DND-41 (cell line): ENCODE results near the gene MED12L.

ENCODE experiments used
- ATAC-seq: fragments of 200-7000 bp; cut with Tn5 transposase; 3 replicates; pipeline ENCODE4 v1.9.1; 2021; ENCODE audit warnings: low read depth; ENCODE audit not compliant: insufficient read depth
- DNase-seq: peaks from one replicate; pipeline ENCODE4 v3.0.0-alpha.2; 2020
- H2AFZ ChIP-seq: 2 replicates; pipeline ENCODE4 v1.6.0; 2012; ENCODE audit warnings: low read depth, low read length
- H3K27ac ChIP-seq: 2 replicates; pipeline ENCODE4 v1.5.1; 2012; ENCODE audit warnings: low read length, inconsistent platforms
- H3K27me3 ChIP-seq: fragments of 200-600 bp; sonication (generic); 2 replicates; pipeline ENCODE4 v1.6.0; 2012; ENCODE audit warnings: low read length, mild to moderate bottlenecking, inconsistent platforms; ENCODE audit not compliant: insufficient read depth, poor library complexity
- H3K36me3 ChIP-seq: 2 replicates; pipeline ENCODE4 v1.5.1; 2012; ENCODE audit warnings: low read length, inconsistent platforms; ENCODE audit not compliant: insufficient read depth
- H3K4me1 ChIP-seq: 2 replicates; pipeline ENCODE4 v1.5.1; 2012; ENCODE audit warnings: mild to moderate bottlenecking, low read length; ENCODE audit not compliant: insufficient read depth
- H3K4me2 ChIP-seq: 2 replicates; pipeline ENCODE4 v1.6.0; 2012; ENCODE audit warnings: mild to moderate bottlenecking, moderate library complexity, low read length, inconsistent platforms; ENCODE audit not compliant: insufficient read depth
- H3K4me3 ChIP-seq, 2 experiments: fragments of 200-600 bp in 1 of 2; shearing (Covaris generic) in 1 of 2; 2 replicates each; pipeline ENCODE4 v1.5.1; 2012 to 2016; ENCODE audit warnings: inconsistent platforms in 2 of 2, low read length in 2 of 2, mild to moderate bottlenecking in 2 of 2, low read depth in 1 of 2, moderate library complexity in 1 of 2
- H3K79me2 ChIP-seq: 2 replicates; pipeline ENCODE4 v1.6.0; 2012; ENCODE audit warnings: low read length, inconsistent platforms; ENCODE audit not compliant: insufficient read depth
- H3K9ac ChIP-seq: 2 replicates; pipeline ENCODE4 v1.6.0; 2012; ENCODE audit warnings: low read depth, mild to moderate bottlenecking, inconsistent platforms, low read length, moderate library complexity
- H3K9me3 ChIP-seq: 2 replicates; pipeline ENCODE4 v1.5.1; 2012; ENCODE audit warnings: low read length, moderate library complexity, mild to moderate bottlenecking, inconsistent platforms; ENCODE audit not compliant: insufficient read depth, severe bottlenecking
- H4K20me1 ChIP-seq: 2 replicates; pipeline ENCODE4 v1.6.0; 2012; ENCODE audit warnings: low read length; ENCODE audit not compliant: insufficient read depth
- EZH2 ChIP-seq: IDR thresholded peaks from 3 replicates; pipeline ENCODE4 v1.6.1; 2012; ENCODE audit warnings: borderline replicate concordance, low read depth, mild to moderate bottlenecking, moderate library complexity, low read length, inconsistent platforms; ENCODE audit not compliant: severe bottlenecking
- TF ChIP-seq, protein P1 (sequence below): IDR thresholded peaks from 2 replicates; pipeline ENCODE4 v1.5.1; 2012; ENCODE audit warnings: borderline replicate concordance, low read length, moderate library complexity, mild to moderate bottlenecking; ENCODE audit not compliant: poor library complexity, severe bottlenecking; ENCODE audit errors: extremely low read depth

MED12L gene

DNA sequence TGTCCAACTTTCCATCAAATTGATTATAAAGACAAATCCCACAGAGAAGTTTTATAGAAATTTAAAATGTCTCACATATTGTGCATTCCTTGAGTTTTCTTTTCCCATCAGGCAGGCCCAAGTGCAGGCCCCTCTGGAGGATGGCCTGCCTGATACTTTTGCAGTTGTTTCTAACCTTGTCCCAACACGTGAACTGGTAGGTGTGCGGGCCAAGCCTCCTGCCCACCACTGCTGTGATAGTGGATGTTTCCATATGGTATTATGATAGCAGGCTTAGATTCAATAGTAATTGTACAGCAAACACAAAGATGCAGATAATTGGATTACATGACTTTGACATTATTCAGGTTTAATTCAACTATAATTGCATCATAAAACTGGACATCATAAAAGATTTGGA is 297.6 kb downstream of the MED12L start:
- DNase-seq (no peak), ATAC-seq (no peak)
- no peak overlapping the region for H3K9ac ChIP-seq
- H3K4me3 ChIP-seq = no peak overlapping the region
- no peaks in the 10 kb centered on the region for H3K79me2 ChIP-seq
- H3K36me3 ChIP-seq = no peaks in the 10 kb centered on the region
- no peaks in the 10 kb centered on the region for H4K20me1 ChIP-seq
- no peak overlapping the region for H3K4me2 ChIP-seq
- no peak overlapping the region for H2AFZ ChIP-seq
- TF ChIP-seq EZH2 = no peak
- TF ChIP-seq, protein P1, sequence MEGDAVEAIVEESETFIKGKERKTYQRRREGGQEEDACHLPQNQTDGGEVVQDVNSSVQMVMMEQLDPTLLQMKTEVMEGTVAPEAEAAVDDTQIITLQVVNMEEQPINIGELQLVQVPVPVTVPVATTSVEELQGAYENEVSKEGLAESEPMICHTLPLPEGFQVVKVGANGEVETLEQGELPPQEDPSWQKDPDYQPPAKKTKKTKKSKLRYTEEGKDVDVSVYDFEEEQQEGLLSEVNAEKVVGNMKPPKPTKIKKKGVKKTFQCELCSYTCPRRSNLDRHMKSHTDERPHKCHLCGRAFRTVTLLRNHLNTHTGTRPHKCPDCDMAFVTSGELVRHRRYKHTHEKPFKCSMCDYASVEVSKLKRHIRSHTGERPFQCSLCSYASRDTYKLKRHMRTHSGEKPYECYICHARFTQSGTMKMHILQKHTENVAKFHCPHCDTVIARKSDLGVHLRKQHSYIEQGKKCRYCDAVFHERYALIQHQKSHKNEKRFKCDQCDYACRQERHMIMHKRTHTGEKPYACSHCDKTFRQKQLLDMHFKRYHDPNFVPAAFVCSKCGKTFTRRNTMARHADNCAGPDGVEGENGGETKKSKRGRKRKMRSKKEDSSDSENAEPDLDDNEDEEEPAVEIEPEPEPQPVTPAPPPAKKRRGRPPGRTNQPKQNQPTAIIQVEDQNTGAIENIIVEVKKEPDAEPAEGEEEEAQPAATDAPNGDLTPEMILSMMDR = no peak
- no peaks in the 10 kb centered on the region for H3K27me3 ChIP-seq
- H3K4me1 ChIP-seq = peaks cover 4% of the 10 kb centered on the region; the same call in 1 of the 2 replicates
- H3K27ac ChIP-seq = no peak overlapping the region
- H3K9me3 ChIP-seq = no peaks in the 10 kb centered on the region

DNA sequence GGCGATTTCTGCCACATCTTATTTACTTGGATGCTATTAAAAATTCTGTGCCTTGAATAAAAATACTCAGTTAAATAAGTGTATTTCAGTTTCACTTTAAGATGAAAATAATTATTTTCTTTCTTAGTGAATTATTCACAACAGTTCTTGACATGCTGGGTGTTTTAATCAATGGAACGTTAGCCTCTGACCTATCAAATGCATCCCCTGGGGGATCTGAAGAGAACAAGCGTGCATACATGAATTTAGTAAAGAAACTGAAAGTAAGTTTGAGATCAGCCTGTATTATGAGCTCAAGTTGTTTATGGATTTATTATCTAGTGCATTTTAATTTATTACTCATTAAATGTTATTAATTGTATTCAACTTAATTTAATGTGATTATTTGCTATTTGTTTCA is 298.5 kb downstream of the MED12L start:
- Histone ChIP-seq H3K9me3 (no peaks in the 10 kb centered on the region), H3K4me3 (no peak overlapping the region), H3K4me2 (no peak overlapping the region), H3K27me3 (no peaks in the 10 kb centered on the region), H3K79me2 (no peaks in the 10 kb centered on the region), H4K20me1 (no peaks in the 10 kb centered on the region), H3K4me1 (peaks cover 5% of the 10 kb centered on the region; the same call in 1 of the 2 replicates), H3K27ac (no peak overlapping the region), H2AFZ (no peak overlapping the region), H3K9ac (no peak overlapping the region), H3K36me3 (no peaks in the 10 kb centered on the region)
- TF ChIP-seq, protein P1 = no peak
- no peak for TF ChIP-seq EZH2
- ATAC-seq (0 out of 3 replicates have a peak, but pooled peaks have one; percentile 44), DNase-seq (no peak)

DNA sequence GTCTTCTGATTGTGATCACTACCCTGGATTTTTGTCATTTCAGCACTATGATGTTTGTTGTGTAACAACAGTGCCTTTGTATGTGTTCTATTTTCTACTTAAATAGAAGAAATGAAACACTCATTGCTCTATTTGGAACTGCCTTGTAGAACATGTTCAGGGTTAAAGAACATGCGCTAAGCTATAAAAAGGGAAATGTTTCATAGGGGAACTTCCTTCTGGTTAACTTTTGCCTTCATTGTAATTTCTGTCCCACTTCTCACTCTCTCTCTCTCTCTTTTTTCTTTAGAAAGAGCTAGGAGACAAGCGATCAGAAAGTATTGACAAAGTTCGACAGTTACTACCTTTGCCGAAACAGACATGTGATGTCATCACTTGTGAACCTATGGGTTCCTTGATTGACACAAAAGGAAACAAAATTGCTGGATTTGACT is 299.3 kb downstream of the MED12L start, which contains the start of gene P2RY12:
TSS of gene P2RY12 (minus strand) at position 13 of the 434 bp plus-strand sequence. CDS start 45,908 bp downstream, outside the sequence.
- H3K36me3 ChIP-seq = no peaks in the 10 kb centered on the region
- H3K79me2 ChIP-seq = no peaks in the 10 kb centered on the region
- H3K4me1 ChIP-seq = peaks cover 5% of the 10 kb centered on the region; the same call in 1 of the 2 replicates
- ATAC-seq (no peak), DNase-seq (no peak)
- no peaks in the 10 kb centered on the region for H3K27me3 ChIP-seq
- no peaks in the 10 kb centered on the region for H4K20me1 ChIP-seq
- H3K4me3 ChIP-seq = no peak within 1 kb of the TSS
- H3K27ac ChIP-seq = no peak within 1 kb of the TSS
- H3K4me2 ChIP-seq = no peak within 1 kb of the TSS
- no peaks in the 10 kb centered on the region for H3K9me3 ChIP-seq
- H3K9ac ChIP-seq = no peak within 1 kb of the TSS
- TF ChIP-seq EZH2 = no peak
- TF ChIP-seq, protein P1 = no peak
- no peak within 1 kb of the TSS for H2AFZ ChIP-seq
